Testis (tissue), 3 donors: ENCODE data around the gene CCDC137. TPM values are rescaled to one million over a fixed set of nuclear protein-coding genes. Genes with fewer than 3 reads are reported as not detected.

Source experiments
- DNase-seq: peaks from one replicate; pipeline ENCODE4 v3.0.0-alpha.2; 2019
- H3K27ac ChIP-seq, 2 donors: fragments of 200-600 bp; sonication (generic); one replicate each; pipeline ENCODE4 v1.5.1; 2019
- H3K27me3 ChIP-seq: fragments of 200-600 bp; sonication (generic); one replicate; pipeline ENCODE4 v1.5.1; 2019
- H3K36me3 ChIP-seq: fragments of 200-600 bp; sonication (generic); one replicate; pipeline ENCODE4 v1.5.1; 2017; ENCODE audit warnings: low read depth; ENCODE audit errors: missing control alignments
- H3K4me1 ChIP-seq: fragments of 200-600 bp; sonication (generic); one replicate; pipeline ENCODE4 v1.5.1; 2019
- H3K4me3 ChIP-seq, 2 donors: fragments of 200-600 bp; sonication (generic); one replicate each; pipeline ENCODE4 v1.5.1; 2017 to 2019
- H3K9me3 ChIP-seq: fragments of 200-600 bp; sonication (generic); one replicate; pipeline ENCODE4 v1.5.1; 2017
- CTCF ChIP-seq, 3 experiments: fragments of 450-650 bp in 2 of 3; fragments of 200-600 bp in 1 of 3; sonication (generic) in 1 of 3; IDR thresholded peaks; one replicate each; pipeline ENCODE4 v1.5.1; 2016 to 2019; ENCODE audit warnings: antibody characterized with exemption in 3 of 3, mild to moderate bottlenecking in 2 of 3, moderate library complexity in 1 of 3
- POLR2A ChIP-seq: fragments of 450-650 bp; IDR thresholded peaks from one replicate; pipeline ENCODE4 v1.6.1; 2017; ENCODE audit warnings: antibody characterized with exemption, mild to moderate bottlenecking, moderate library complexity
- WGBS, 2 donors: methylation state at CpG; one replicate each; pipeline ENCODE4 v1.1.5; 2018; 5-methylcytosine and 5-hydroxymethylcytosine counted together
- intact Hi-C: fragments of 100-400 bp; cut with DNase I; formaldehyde crosslinking; loops from one replicate; pipeline ENCODE4 v1.15.1; 2023; ENCODE audit warnings: low total_unique reads
- polyA plus RNA-seq: library from polyadenylated mRNA; stranded (reverse); fragments of 350-450 nt; fragmentation: Illumina TruSeq; extraction: RNeasy Lipid Tissue Mini Kit (QIAGEN cat#74804); gene quantifications from one replicate; pipeline ENCODE4 v1.2.3, GENCODE V29; 2014; ENCODE audit warnings: low read depth, low replicate concordance; ENCODE audit not compliant: insufficient read depth
- total RNA-seq, 2 donors: library from RNA; depleted of rRNA; stranded (reverse); fragments of >200 nt; gene quantifications; one replicate each; pipeline ENCODE4 v1.2.3, GENCODE V29; 2016

Gene CCDC137
- total and polyA plus RNA-seq, 3 donors from 2014 or later, result 18.6 to 19.9 (median 19.0) TPM

GRCh38 chr17:81691196-81691595 is 24.7 kb downstream of the CCDC137 start:
- H3K9me3 ChIP-seq, result no peaks in the 10 kb centered on the region
- no peaks in the 10 kb centered on the region for H3K27me3 ChIP-seq
- no peak overlapping the region for H3K27ac ChIP-seq
- 93 to 94% methylated on average over 16 to 18 of the region's 18 CpGs for WGBS, 2 donors
- intact Hi-C loops, result no loop called here
- H3K4me3 ChIP-seq, result no peak overlapping the region
- no peak for DNase-seq
- no peak for TF ChIP-seq POLR2A
- TF ChIP-seq CTCF (IDR thresholded peaks at IDR 0.05), result no peak
- no peaks in the 10 kb centered on the region for H3K36me3 ChIP-seq
- no peaks in the 10 kb centered on the region for H3K4me1 ChIP-seq

- TF ChIP-seq POLR2A (no peak), CTCF (IDR thresholded peaks at IDR 0.05) (no peak)
- intact Hi-C loops, result no loop called here
- no peak for DNase-seq
- Histone ChIP-seq H3K36me3 (no peaks in the 10 kb centered on the region), H3K9me3 (no peaks in the 10 kb centered on the region), H3K4me1 (no peaks in the 10 kb centered on the region), H3K4me3 (no peak overlapping the region), H3K27ac (no peak overlapping the region), H3K27me3 (no peaks in the 10 kb centered on the region)
- WGBS, 2 donors, result 96 to 97% methylated on average over 17 to 20 of the region's 20 CpGs
Observed at GRCh38 chr17:81691608-81692007, 25.1 kb downstream of the CCDC137 start.

DNA sequence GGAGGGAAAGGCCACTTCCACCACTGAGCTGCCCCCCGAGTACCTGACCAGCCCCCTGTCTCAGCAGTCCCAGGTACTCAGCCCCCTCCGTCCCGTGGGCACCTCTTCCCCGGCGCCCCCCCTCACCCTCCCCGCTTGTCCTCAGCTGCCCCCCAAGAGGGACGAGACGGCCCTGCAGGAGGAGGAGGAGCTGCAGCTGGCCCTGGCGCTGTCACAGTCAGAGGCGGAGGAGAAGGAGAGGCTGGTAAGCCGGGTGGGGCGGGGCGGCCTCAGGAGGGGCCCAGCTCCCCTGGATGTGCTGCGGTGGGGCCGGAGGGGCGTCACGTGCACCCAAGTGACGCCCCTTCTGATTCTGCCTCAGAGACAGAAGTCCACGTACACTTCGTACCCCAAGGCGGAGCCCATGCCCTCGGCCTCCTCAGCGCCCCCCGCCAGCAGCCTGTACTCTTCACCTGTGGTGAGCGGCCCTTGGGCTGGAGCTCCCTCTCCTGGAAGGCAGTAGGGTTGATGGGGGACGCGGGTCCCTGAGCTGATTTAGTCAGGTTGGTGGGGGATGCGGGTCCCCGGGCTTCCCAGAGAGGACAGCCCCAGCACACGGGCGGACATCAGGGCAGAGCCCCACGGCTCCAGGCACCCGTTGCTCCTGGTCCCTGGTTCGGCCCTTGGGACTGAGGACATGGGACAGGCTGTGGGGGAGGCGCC is 27.1 kb downstream of the CCDC137 start:
- H3K9me3 ChIP-seq, result no peaks in the 10 kb centered on the region
- intact Hi-C loops, result no loop called here
- no peak for DNase-seq
- WGBS, 2 donors, result 87% methylated on average over 11 to 34 of the region's 35 CpGs
- H3K4me3 ChIP-seq, result no peak overlapping the region
- H3K27ac ChIP-seq, result no peak overlapping the region
- H3K27me3 ChIP-seq, result no peaks in the 10 kb centered on the region
- no peaks in the 10 kb centered on the region for H3K4me1 ChIP-seq
- H3K36me3 ChIP-seq, result no peaks in the 10 kb centered on the region
- TF ChIP-seq CTCF (IDR thresholded peaks at IDR 0.05) (no peak), POLR2A (no peak)

GRCh38 chr17:81694810-81695209 is 28.3 kb downstream of the CCDC137 start:
- intact Hi-C loops, result no loop called here
- 86 to 94% methylated on average over 6 to 19 of the region's 19 CpGs for WGBS, 2 donors
- TF ChIP-seq POLR2A (no peak), CTCF (IDR thresholded peaks at IDR 0.05) (no peak)
- DNase-seq, result no peak
- no peak overlapping the region for H3K4me3 ChIP-seq
- H3K27ac ChIP-seq, result no peak overlapping the region
- H3K27me3 ChIP-seq, result no peaks in the 10 kb centered on the region
- no peaks in the 10 kb centered on the region for H3K9me3 ChIP-seq
- H3K36me3 ChIP-seq, result no peaks in the 10 kb centered on the region
- no peaks in the 10 kb centered on the region for H3K4me1 ChIP-seq

- no peak for DNase-seq
- WGBS, 2 donors, result 84% methylated on average over 6 of the region's 6 CpGs; no CpG with 5 or more reads in 1 of the 2 donors
- TF ChIP-seq POLR2A (no peak), CTCF (IDR thresholded peaks at IDR 0.05) (no peak)
- no peaks in the 10 kb centered on the region for H3K9me3 ChIP-seq
- no peaks in the 10 kb centered on the region for H3K4me1 ChIP-seq
- H3K4me3 ChIP-seq, result no peak overlapping the region
- no peaks in the 10 kb centered on the region for H3K27me3 ChIP-seq
- no peaks in the 10 kb centered on the region for H3K36me3 ChIP-seq
- H3K27ac ChIP-seq, result no peak overlapping the region
- intact Hi-C loops, result no loop called here
Observed at GRCh38 chr17:81695211-81695610, 28.7 kb downstream of the CCDC137 start.
